Stimulated activated CD8-positive, alpha-beta memory T cell treated with anti-CD3 and anti-CD28 coated beads, Interleukin-7, amount 100 ng/mL, for 24 hours (primary cell): Measurements from ENCODE around the gene CCDC170.
"Not testable (repeated sequence)": the region's sequence is repeated elsewhere in the genome, so short reads cannot be mapped to it uniquely, and the experiment has no call there.

ENCODE experiments used
- DNase-seq: peaks from one replicate; pipeline ENCODE4 v3.0.0-alpha.2; 2020; ENCODE audit warnings: low read depth

The CCDC170 gene

GRCh38 chr6:151494235-151494935 lies 568 bp downstream of the CCDC170 start:
- no peak for DNase-seq

- DNase-seq, result no peak
These were observed 1.1 kb downstream of the CCDC170 start for GRCh38 chr6:151494936-151495320.

GRCh38 chr6:151495380-151495779 lies 1.6 kb downstream of the CCDC170 start:
- no peak for DNase-seq

- DNase-seq, result no peak
These were observed 4.1 kb downstream of the CCDC170 start for GRCh38 chr6:151497905-151498304.

GRCh38 chr6:151498327-151498726 lies 4.5 kb downstream of the CCDC170 start:
- DNase-seq, result no peak

GRCh38 chr6:151499551-151499950 lies 5.7 kb downstream of the CCDC170 start:
- no peak for DNase-seq

- DNase-seq, result no peak
These were observed 7.8 kb downstream of the CCDC170 start for GRCh38 chr6:151501511-151502136.

- DNase-seq, result no peak
These were observed 8.7 kb downstream of the CCDC170 start for GRCh38 chr6:151502499-151502898.

- DNase-seq, result no peak
These were observed 12.9 kb downstream of the CCDC170 start for GRCh38 chr6:151506761-151507160.

GRCh38 chr6:151509048-151509447 lies 15.2 kb downstream of the CCDC170 start:
- no peak for DNase-seq

- DNase-seq, result no peak
These were observed 18.7 kb downstream of the CCDC170 start for GRCh38 chr6:151512481-151512880.

GRCh38 chr6:151514000-151514730 lies 20.3 kb downstream of the CCDC170 start:
- DNase-seq, result no peak

GRCh38 chr6:151518992-151519391 lies 25.2 kb downstream of the CCDC170 start:
- DNase-seq, result not testable (repeated sequence)

- DNase-seq, result no peak
These were observed 29.2 kb downstream of the CCDC170 start for GRCh38 chr6:151523034-151523433.

- DNase-seq, result no peak
These were observed 30.2 kb downstream of the CCDC170 start for GRCh38 chr6:151524059-151524458.

GRCh38 chr6:151534576-151534975 lies 40.8 kb downstream of the CCDC170 start:
- no peak for DNase-seq

GRCh38 chr6:151535476-151536187 lies 41.8 kb downstream of the CCDC170 start:
- no peak for DNase-seq

GRCh38 chr6:151536188-151536479 lies 42.3 kb downstream of the CCDC170 start:
- DNase-seq, result no peak

GRCh38 chr6:151537556-151537955 lies 43.7 kb downstream of the CCDC170 start:
- DNase-seq, result no peak

- no peak for DNase-seq
These were observed 45.9 kb downstream of the CCDC170 start for GRCh38 chr6:151539506-151540268.

GRCh38 chr6:151544453-151544852 lies 50.6 kb downstream of the CCDC170 start:
- DNase-seq, result no peak

- not testable (repeated sequence) for DNase-seq
These were observed 51.1 kb downstream of the CCDC170 start for GRCh38 chr6:151544884-151545283.
